ENCODE results near the gene NKIRAS2.

NKIRAS2 gene

GRCh38 chr17:42061646-42062487 is 42.0 kb downstream of the NKIRAS2 start:
- H3K4me2 ChIP-seq, result peak overlapping the region; percentile 38 to 87 (median 79)
- H3K9ac ChIP-seq, result peak overlapping the region in 1 of 11 experiments; percentile 32; a peak in 1 of 22 replicates
- H3K27ac ChIP-seq, result peak overlapping the region in 3 of 11 experiments; percentile 67 to 78 (median 71); a peak in 2 of 22 replicates
- H3K4me3 ChIP-seq, result no peak overlapping the region
- H3K36me3 ChIP-seq, result no peaks in the 10 kb centered on the region
- peaks cover 39 to 61% (median 56%) of the 10 kb centered on the region in 10 experiments for H3K4me1 ChIP-seq
- TF ChIP-seq Cebpa-rat (IDR thresholded peaks at IDR 0.05), result no peak
- H3K9me3 ChIP-seq (replicated peaks in 1 of 11), result no peaks in the 10 kb centered on the region
- no peaks in the 10 kb centered on the region for H3K27me3 ChIP-seq
- H4K20me1 ChIP-seq, result no peaks in the 10 kb centered on the region

DNA sequence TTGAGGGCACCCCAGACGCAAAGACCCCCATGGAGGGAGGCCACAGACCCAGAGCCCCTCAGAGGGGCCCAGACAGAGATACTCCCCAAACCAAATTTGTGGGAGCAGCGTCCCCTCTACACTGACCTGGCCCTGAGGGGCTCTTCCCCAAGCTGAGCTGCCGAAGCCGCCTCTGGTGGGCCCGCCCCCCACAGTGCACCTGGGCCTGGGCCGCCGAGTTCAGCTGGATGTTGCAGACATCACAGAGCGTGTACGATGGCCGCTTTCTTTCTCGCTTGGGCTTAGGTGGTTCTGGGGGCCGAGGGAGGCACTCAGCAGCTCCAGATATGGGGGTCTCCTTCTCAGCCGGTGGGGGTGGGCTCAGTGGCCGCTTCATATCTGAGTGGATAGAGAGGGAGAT is 42.8 kb downstream of the NKIRAS2 start:
- Histone ChIP-seq H3K4me3 (no peak overlapping the region), H3K27ac (peak overlapping the region in 4 of 11 experiments; percentile 67 to 78 (median 72); a peak in 6 of 22 replicates), H4K20me1 (no peaks in the 10 kb centered on the region), H3K9ac (peak overlapping the region in 1 of 11 experiments; percentile 75; a peak in 2 of 22 replicates), H3K36me3 (no peaks in the 10 kb centered on the region), H3K4me2 (peak overlapping the region; percentile 69 to 87 (median 80); a peak in 20 of 22 replicates), H3K27me3 (no peaks in the 10 kb centered on the region), H3K4me1 (peaks cover 39 to 61% (median 56%) of the 10 kb centered on the region in 10 experiments), H3K9me3 (replicated peaks in 1 of 11) (no peaks in the 10 kb centered on the region)
- no peak for TF ChIP-seq Cebpa-rat (IDR thresholded peaks at IDR 0.05)

DNA sequence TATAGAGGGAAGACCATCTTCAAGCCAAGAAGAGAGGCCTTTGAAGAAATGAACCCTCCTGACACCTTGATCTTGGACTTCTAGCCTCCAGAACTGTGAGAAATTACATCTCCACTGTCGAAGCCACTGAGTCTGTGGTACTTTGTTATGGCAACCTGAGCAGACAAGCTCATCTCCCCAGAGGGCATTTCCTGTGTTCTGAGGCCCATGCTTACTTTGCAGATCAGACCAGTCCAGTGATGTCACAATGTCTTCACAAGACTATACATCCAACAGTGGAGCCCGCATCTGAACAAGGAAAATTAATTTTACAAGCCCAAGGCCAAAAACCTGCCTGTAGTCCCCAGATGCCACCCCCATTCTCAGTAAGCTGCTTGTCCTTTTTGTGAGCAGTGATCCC is 45.3 kb downstream of the NKIRAS2 start:
- peaks cover 0 to under 1% (median under 1%) of the 10 kb centered on the region in 11 experiments; a peak in 7 of 22 replicates for H3K27me3 ChIP-seq
- peak overlapping the region in 1 of 11 experiments; percentile 73; a peak in 2 of 22 replicates for H3K27ac ChIP-seq
- peaks cover 39 to 50% (median 47%) of the 10 kb centered on the region in 10 experiments for H3K4me1 ChIP-seq
- H3K4me2 ChIP-seq, result peak overlapping the region; percentile 69 to 87 (median 80)
- H3K9ac ChIP-seq, result 0 out of 22 replicates have a peak overlapping the region, but pooled peaks of 1 of the 11 experiments have one; percentile 7
- H3K36me3 ChIP-seq, result no peaks in the 10 kb centered on the region
- H3K9me3 ChIP-seq (replicated peaks in 1 of 11), result no peaks in the 10 kb centered on the region
- no peak for TF ChIP-seq Cebpa-rat (IDR thresholded peaks at IDR 0.05)
- H4K20me1 ChIP-seq, result no peaks in the 10 kb centered on the region
- no peak overlapping the region for H3K4me3 ChIP-seq

DNA sequence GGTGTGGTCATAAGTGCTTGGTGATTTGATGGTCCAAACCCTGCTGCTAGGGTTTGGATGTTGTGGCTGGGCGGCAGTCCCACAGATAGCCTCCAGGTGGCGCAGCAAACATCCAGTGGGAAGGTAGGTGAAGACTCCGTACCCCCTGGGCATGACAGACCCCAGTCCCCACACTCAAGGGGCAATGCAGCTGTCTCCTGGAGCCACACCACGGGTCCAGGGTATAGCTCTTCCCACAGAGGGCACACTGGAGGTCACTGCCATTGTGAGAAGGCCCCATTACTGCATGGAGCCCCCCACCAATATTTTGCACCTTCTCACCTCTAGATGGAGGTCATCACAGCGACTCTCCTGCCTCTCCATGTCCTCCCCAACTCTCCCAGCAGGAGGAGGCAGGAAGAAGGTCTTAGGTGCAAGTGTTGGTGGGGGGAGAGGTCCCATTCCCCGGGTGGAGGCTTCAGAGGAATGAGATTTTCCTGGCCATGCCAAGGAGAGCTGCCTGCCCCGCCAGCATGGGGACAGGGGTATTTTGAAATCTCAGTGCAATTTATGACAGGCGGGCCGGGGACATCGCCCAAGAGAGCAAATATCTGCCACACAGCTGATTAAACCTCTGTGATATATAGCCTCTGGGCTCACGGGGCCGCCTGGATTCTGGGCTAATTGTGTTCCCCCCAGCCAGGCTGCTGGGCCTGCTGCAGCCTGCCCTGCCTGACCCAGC is 47.6 kb downstream of the NKIRAS2 start:
- Histone ChIP-seq H3K36me3 (no peaks in the 10 kb centered on the region), H3K4me2 (no peak overlapping the region), H3K4me3 (no peak overlapping the region), H3K9ac (no peak overlapping the region), H3K27ac (no peak overlapping the region), H3K9me3 (replicated peaks in 1 of 11) (no peaks in the 10 kb centered on the region), H3K27me3 (peaks cover 22 to 24% (median 23%) of the 10 kb centered on the region in 11 experiments), H4K20me1 (peaks cover 0 to 6% (median 0%) of the 10 kb centered on the region in 11 experiments; a peak in 3 of 22 replicates), H3K4me1 (peaks cover 40 to 50% (median 44%) of the 10 kb centered on the region in 10 experiments)
- TF ChIP-seq Cebpa-rat (IDR thresholded peaks at IDR 0.05), result no peak

GRCh38 chr17:42068979-42069378 is 49.1 kb downstream of the NKIRAS2 start:
- Histone ChIP-seq H3K9ac (no peak overlapping the region), H3K9me3 (replicated peaks in 1 of 11) (no peaks in the 10 kb centered on the region), H3K27ac (no peak overlapping the region), H3K4me2 (no peak overlapping the region), H3K4me3 (no peak overlapping the region), H4K20me1 (peaks cover 0 to 9% (median 0%) of the 10 kb centered on the region in 11 experiments; a peak in 4 of 22 replicates), H3K27me3 (peaks cover 36 to 38% (median 38%) of the 10 kb centered on the region in 11 experiments), H3K4me1 (peaks cover 31 to 46% (median 36%) of the 10 kb centered on the region in 10 experiments), H3K36me3 (no peaks in the 10 kb centered on the region)
- TF ChIP-seq Cebpa-rat (IDR thresholded peaks at IDR 0.05), result no peak

DNA sequence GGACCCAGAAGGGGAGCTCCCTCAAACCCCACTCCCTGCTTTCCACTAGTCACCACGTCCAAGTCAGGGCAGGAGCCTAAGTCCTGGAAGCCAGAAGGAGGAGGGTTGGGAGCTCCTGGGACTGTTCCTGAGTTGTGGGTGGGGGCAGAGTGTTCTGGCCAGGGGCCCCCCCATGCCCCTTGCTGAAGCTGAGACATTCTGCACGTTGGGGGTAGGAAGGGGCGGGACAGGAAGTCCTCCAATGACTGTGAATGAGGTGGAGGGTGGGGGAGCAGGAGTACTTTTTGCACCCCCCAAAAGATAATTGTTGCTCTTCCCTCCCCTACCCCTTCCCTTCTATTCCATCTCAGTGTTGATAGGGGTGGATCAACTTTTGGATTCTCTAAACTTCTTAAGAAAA is 51.9 kb downstream of the NKIRAS2 start:
- Histone ChIP-seq H3K4me1 (peaks cover 13 to 28% (median 20%) of the 10 kb centered on the region in 10 experiments; a peak in 19 of 20 replicates), H3K4me3 (peak overlapping the region in 2 of 10 experiments; percentile 43 to 54; a peak in 1 of 20 replicates), H3K9ac (peak overlapping the region in 1 of 11 experiments; percentile 38; a peak in 1 of 22 replicates), H4K20me1 (peaks cover 0 to 9% (median 0%) of the 10 kb centered on the region in 11 experiments; a peak in 4 of 22 replicates), H3K4me2 (peak overlapping the region; percentile 56 to 78 (median 74); a peak in 18 of 22 replicates), H3K36me3 (no peaks in the 10 kb centered on the region), H3K9me3 (replicated peaks in 1 of 11) (no peaks in the 10 kb centered on the region), H3K27me3 (peaks cover 37 to 42% (median 39%) of the 10 kb centered on the region in 11 experiments), H3K27ac (no peak overlapping the region)
- TF ChIP-seq Cebpa-rat (IDR thresholded peaks at IDR 0.05), result no peak

DNA sequence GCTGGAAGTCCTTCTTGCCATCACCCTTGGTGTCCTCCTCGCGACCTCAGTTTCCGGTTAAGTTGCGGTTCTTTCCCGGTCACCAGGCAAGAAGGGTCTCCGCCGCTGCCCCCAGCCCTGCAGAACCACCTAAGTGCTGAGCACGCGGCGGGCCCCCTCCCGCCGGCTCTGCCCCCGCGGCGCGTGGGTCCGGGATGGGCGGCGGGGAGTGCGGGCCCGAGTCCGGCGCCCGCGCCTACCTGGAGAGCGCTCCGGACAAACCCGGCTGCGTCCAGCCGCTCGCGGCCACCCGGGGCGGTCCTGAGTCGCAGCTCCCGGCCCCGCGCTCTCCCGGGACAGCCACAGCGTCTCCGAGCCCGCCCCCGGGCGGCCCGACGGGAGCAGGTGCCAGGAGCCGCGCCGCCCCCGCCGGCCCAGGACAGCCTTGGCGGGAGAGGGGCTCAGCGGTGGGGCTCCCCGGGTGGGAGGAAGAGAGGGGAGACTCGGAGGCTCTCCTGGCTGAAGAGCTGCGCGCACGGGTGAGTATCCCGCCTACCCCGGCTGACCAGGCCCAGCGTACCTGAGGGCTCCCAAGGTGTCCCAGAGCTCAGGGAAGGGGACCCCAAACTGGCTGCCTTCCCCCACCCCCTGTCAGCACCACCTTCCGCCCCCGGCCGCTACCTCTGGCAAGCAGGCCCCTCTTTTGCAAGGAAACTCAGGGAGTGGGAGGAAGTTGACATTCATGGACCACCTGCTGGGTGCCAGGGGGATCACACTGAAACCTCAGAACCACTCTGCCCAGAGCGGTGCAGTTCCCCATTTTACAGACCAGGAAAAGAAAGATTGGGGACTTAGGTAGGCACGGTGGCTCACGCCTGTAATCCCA is 52.7 kb downstream of the NKIRAS2 start:
- no peak overlapping the region for H3K27ac ChIP-seq
- peaks cover 0 to 9% (median 0%) of the 10 kb centered on the region in 11 experiments; a peak in 4 of 22 replicates for H4K20me1 ChIP-seq
- peak overlapping the region in 2 of 11 experiments; percentile 19 to 38; a peak in 2 of 22 replicates for H3K9ac ChIP-seq
- no peaks in the 10 kb centered on the region for H3K9me3 ChIP-seq (replicated peaks in 1 of 11)
- H3K27me3 ChIP-seq, result peaks cover 37 to 42% (median 39%) of the 10 kb centered on the region in 11 experiments
- TF ChIP-seq Cebpa-rat (IDR thresholded peaks at IDR 0.05), result no peak
- H3K4me1 ChIP-seq, result peaks cover 13 to 28% (median 20%) of the 10 kb centered on the region in 10 experiments; a peak in 19 of 20 replicates
- H3K4me2 ChIP-seq, result peak overlapping the region; percentile 56 to 78 (median 74)
- H3K4me3 ChIP-seq, result peak overlapping the region in 9 of 10 experiments; percentile 28 to 54 (median 43); a peak in 13 of 20 replicates
- no peaks in the 10 kb centered on the region for H3K36me3 ChIP-seq
